ENCODE results near the gene CPE.

Gene CPE

GRCh38 chr4:165512424-165512823, 133.6 kb downstream of the CPE start:
- Histone ChIP-seq H3K9me2 (replicated peaks; ENCODE audit: low read depth, low read length) (no peaks in the 10 kb centered on the region), H3K9ac (ENCODE audit: low read depth, low read length, poor library complexity, severe bottlenecking) (no peak overlapping the region), H3K4me3 (ENCODE audit: low read length, poor library complexity, severe bottlenecking) (no peak overlapping the region), H3K4me1 (ENCODE audit: insufficient read depth, low read length, poor library complexity, severe bottlenecking) (no peaks in the 10 kb centered on the region), H4K20me1 (ENCODE audit: insufficient read depth, low read length, poor library complexity, severe bottlenecking) (no peaks in the 10 kb centered on the region), H3K36me3 (ENCODE audit: insufficient read depth, low read length) (no peaks in the 10 kb centered on the region), H3K27me3 (ENCODE audit: insufficient read depth, low read length, poor library complexity, severe bottlenecking) (no peaks in the 10 kb centered on the region), H3K4me2 (ENCODE audit: low read depth, low read length, poor library complexity, severe bottlenecking) (no peak overlapping the region), H2AFZ (ENCODE audit: low read length) (no peak overlapping the region), H3K79me2 (ENCODE audit: insufficient read depth, low read length) (no peaks in the 10 kb centered on the region), H3K9me3 (ENCODE audit: insufficient read depth, low read depth, low read length) (no peaks in the 10 kb centered on the region), H3F3A (ENCODE audit: low read depth) (no peaks in the 10 kb centered on the region)
- no peak for TF ChIP-seq CTCF (conservative IDR thresholded peaks at IDR 0.05; ENCODE audit: low read length)

- no peaks in the 10 kb centered on the region for H3K9me2 ChIP-seq (replicated peaks; ENCODE audit: low read depth, low read length)
- H3K79me2 ChIP-seq (ENCODE audit: insufficient read depth, low read length): no peaks in the 10 kb centered on the region
- no peak overlapping the region for H3K9ac ChIP-seq (ENCODE audit: low read depth, low read length, poor library complexity, severe bottlenecking)
- H4K20me1 ChIP-seq (ENCODE audit: insufficient read depth, low read length, poor library complexity, severe bottlenecking): no peaks in the 10 kb centered on the region
- H3K36me3 ChIP-seq (ENCODE audit: insufficient read depth, low read length): no peaks in the 10 kb centered on the region
- TF ChIP-seq EZH2phosphoT487 (IDR thresholded peaks at IDR 0.05; ENCODE audit: borderline replicate concordance) (no peak), CTCF (conservative IDR thresholded peaks at IDR 0.05; ENCODE audit: low read length) (no peak)
- no peak overlapping the region for H3K4me2 ChIP-seq (ENCODE audit: low read depth, low read length, poor library complexity, severe bottlenecking)
- H3F3A ChIP-seq (ENCODE audit: low read depth): no peaks in the 10 kb centered on the region
- H3K27me3 ChIP-seq (ENCODE audit: insufficient read depth, low read length, poor library complexity, severe bottlenecking): no peaks in the 10 kb centered on the region
- no peak overlapping the region for H2AFZ ChIP-seq (ENCODE audit: low read length)
- H3K4me1 ChIP-seq (ENCODE audit: insufficient read depth, low read length, poor library complexity, severe bottlenecking): no peaks in the 10 kb centered on the region
- H3K9me3 ChIP-seq (ENCODE audit: insufficient read depth, low read depth, low read length): no peaks in the 10 kb centered on the region
- no peak overlapping the region for H3K4me3 ChIP-seq (ENCODE audit: low read length, poor library complexity, severe bottlenecking)
These were observed 135.9 kb downstream of the CPE start for GRCh38 chr4:165514739-165515138.

GRCh38 chr4:165515201-165515600, 136.4 kb downstream of the CPE start:
- Histone ChIP-seq H3F3A (ENCODE audit: low read depth) (no peaks in the 10 kb centered on the region), H2AFZ (ENCODE audit: low read length) (no peak overlapping the region), H3K79me2 (ENCODE audit: insufficient read depth, low read length) (no peaks in the 10 kb centered on the region), H3K4me3 (ENCODE audit: low read length, poor library complexity, severe bottlenecking) (no peak overlapping the region), H4K20me1 (ENCODE audit: insufficient read depth, low read length, poor library complexity, severe bottlenecking) (no peaks in the 10 kb centered on the region), H3K4me2 (ENCODE audit: low read depth, low read length, poor library complexity, severe bottlenecking) (no peak overlapping the region), H3K36me3 (ENCODE audit: insufficient read depth, low read length) (no peaks in the 10 kb centered on the region), H3K9ac (ENCODE audit: low read depth, low read length, poor library complexity, severe bottlenecking) (no peak overlapping the region), H3K9me3 (ENCODE audit: insufficient read depth, low read depth, low read length) (no peaks in the 10 kb centered on the region), H3K4me1 (ENCODE audit: insufficient read depth, low read length, poor library complexity, severe bottlenecking) (no peaks in the 10 kb centered on the region), H3K27me3 (ENCODE audit: insufficient read depth, low read length, poor library complexity, severe bottlenecking) (no peaks in the 10 kb centered on the region), H3K9me2 (replicated peaks; ENCODE audit: low read depth, low read length) (no peaks in the 10 kb centered on the region)
- TF ChIP-seq EZH2phosphoT487 (IDR thresholded peaks at IDR 0.05; ENCODE audit: borderline replicate concordance): no peak
- no peak for TF ChIP-seq CTCF (conservative IDR thresholded peaks at IDR 0.05; ENCODE audit: low read length)

Data from Loucy (cell line).